ENCODE data around the gene ST3GAL3.

GRCh38 chr1:43858324-43858723, 151.0 kb downstream of the ST3GAL3 start:
- TF ChIP-seq CTCF (IDR thresholded peaks at IDR 0.05; ENCODE audit: extremely low read depth in 1 of 2, insufficient read depth in 1 of 2, low read depth in 1 of 2, low read length in 2 of 2) (no peak), EZH2 (IDR thresholded peaks at IDR 0.05; ENCODE audit: borderline replicate concordance, low read depth, low read length, severe bottlenecking) (no peak), POLR2AphosphoS5 (IDR thresholded peaks at IDR 0.05; ENCODE audit: insufficient read depth, low read depth, low read length) (no peak), POLR2A (IDR thresholded peaks at IDR 0.05; ENCODE audit: low read depth, low read length) (no peak), MYC (IDR thresholded peaks at IDR 0.05; ENCODE audit: low read depth, low read length) (no peak)
